GM15510 (cell line): ENCODE measurements around the gene RBM44.

Experiments
- POLR2A ChIP-seq: IDR thresholded peaks from 3 replicates; pipeline ENCODE4 v1.6.1; 2011; ENCODE audit warnings: borderline replicate concordance; ENCODE audit not compliant: insufficient read length; ENCODE audit errors: extremely low read depth

Gene RBM44

DNA sequence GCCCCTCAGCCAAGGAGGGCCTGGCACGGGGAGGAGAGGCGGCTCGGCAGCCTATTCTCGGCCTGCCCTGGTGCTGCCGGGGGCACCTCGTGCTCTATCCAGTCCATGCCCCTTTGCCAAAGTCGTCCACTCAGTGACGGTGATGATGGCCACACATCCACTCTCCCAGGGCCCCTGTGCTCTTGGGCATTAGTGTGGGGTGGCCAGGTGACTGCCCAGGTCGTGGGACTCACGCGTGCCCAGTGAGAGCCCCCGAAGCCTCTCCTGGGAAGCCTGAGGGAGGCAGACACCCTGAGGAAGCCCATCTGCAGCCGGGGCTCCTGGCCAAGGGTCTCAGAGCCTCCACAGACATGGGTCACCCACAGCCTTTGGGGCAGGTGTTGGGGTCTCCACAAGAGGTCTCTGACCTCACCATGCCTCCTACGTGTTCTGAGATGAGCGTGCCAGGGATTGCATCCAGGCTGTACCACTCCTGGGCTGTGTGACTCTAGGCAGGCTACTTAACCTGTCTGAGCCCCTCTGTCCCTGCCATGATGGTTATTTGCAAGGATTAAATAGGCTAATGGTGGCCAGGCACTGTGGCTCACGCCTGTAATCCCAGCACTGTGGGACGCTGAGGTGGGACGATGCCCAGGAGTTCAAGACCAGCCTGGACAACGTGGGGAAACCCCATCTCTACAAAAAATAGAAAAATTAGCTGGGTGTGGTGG is 73.8 kb downstream of the RBM44 start:
- TF ChIP-seq POLR2A, result no peak

DNA sequence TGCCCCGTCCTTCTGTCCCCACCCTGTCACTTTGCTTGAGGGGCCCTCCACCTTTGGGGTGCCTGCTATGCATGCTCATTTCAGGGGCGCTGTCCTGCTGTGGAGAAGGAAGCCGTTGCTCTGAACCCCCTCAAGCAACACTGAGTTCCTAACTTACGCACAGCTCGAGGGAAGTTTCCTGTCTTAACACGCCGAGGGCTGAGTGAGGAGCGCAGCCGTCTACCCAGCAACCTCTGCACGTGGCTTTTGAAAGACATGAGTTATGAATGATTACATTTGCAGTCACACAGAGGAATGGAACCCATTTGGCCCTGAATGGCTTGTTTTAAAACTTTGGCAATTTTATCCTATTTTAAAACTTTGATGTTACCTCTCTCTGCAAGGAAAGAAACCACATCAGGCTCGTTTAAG is 74.8 kb downstream of the RBM44 start:
- no peak for TF ChIP-seq POLR2A

DNA sequence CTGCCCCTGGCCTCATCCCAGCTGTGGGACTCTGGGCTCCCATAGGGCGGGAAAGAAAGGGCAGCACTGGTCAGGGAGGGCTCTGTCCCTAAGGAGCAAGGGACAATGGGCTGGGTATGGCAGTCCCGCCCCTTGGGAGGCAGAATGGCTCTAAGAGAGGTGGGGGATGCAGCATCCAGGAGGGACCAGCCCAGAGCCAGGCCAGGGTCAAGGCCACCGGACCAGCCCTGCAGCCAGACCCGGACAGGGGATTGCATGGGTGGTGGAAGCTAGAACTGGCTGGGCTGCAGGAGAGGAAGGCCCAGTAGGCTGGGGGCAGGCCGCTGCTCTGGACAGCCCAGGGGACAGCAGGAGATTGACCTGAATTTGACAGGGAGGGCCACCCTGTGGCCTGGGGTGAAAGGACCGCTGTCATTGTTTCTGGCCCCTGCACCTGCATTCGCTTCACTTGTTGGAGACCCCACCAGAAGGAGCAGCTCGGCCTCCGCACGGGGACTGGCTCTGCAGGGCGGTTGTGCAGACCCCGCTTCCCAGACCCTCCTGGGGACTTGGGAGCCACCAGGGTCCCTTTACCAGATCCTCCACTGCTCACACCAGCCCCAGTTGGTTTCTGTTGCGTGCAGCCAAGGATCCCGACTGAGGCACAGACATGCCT is 75.4 kb downstream of the RBM44 start:
- TF ChIP-seq POLR2A, result no peak

DNA sequence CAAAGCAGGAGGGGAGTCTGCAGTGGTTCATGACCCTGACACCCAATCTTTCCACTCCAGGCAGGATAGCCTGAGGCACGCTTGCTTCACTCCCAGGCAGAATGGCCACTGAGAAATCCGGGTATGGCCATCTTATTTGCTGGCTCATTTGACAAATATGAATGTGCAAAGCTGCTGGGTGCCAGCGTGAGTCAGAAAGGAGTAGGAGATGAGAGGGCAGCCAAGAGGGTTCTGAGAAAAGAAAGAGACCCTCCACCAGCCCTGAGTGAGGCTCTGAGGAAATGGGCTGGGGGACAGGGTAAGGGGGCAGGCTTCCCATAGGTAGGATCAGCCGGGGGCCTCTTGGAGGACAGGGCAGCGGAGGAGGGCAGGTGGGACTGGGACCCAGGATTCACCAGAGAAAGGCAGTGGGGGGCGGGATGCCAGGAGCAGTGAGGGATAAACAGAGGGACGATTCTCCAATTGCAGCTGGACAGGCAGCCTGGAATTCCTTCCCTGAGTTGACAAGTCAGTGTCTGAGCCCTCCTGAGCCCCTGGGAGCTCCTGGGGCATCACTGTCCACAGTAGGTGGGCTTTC is 76.1 kb downstream of the RBM44 start:
- TF ChIP-seq POLR2A, result no peak

DNA sequence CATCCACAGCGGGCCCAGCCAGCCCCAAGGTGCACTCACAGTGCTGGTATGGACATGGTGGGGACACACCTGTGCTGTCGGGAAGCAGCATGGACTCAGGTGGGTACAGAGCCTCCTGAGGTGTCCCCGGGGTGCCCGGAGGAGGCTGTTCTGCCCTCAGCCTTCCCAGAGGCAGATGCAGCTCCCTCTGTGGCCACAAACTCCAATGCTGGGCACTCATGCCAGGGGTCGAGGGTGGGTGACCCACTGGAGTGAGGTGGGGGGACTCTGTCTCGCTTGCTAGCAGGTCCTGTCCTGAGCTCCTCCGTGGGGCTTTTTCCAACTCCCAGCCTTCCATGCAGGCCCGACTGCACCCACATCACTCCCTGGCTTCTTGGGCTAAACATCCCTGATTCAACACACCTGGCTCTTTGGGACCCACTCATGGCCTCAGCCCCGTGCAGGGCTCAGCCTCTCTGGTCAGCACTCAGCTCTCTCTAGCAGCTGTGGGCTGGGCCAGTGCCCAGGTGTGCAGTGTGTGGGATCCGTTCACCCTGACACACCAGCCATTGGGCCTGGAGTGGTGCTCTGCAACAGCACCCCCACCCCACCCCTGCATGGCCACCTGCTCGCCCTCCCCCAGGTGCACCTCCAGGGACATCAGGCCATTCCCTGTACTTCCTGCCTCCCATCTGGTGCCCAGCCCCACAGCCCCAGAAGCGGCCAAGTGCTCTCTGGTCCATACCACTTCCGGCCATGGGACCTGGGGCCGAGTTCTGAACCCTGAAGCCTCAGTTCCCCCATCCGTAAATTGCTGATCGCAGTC is 76.9 kb downstream of the RBM44 start:
- TF ChIP-seq POLR2A, result no peak

DNA sequence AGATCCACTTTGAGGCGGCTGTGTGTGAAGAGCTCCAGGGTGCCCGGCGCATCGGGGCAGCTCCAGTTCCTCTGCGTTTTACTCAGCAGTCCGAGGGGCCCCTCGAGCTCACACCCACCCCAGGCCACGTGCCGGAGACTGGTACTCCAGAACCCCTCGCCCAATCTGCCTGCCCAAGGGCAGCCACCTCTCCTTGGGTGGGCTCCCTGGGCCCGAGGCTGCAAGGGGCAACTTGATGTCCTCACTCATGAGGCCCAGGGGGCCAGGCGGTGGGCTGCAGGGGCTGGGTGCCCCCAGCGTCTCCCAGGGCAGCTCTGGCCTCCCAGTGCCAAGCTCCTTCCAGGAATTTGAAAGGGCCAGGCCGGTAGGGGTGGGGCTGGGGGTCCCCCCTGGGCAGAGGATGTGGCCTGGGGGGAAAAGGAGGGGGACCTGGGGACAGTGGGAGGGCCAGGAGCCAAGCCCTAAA is 77.5 kb downstream of the RBM44 start:
- TF ChIP-seq POLR2A, result no peak

DNA sequence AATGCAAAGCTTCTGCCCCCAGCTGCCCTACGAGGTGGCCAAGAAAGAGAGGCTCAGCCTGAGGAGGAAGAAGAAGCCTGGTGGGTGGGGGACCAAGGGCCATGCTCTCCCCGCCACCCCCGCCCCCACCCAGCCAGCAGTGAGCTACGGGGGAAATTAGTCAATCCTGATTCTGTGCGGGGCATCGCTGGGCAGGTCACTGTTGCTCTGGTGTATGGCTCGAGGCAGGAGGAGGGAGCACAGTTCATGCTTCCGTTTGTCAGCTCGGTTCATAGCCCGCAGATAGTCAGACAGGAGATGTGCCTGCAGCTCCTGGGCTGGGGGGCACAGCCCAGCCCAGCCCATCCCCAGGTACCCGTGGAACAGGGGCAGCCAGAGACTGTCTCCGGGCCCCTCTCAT is 78.0 kb downstream of the RBM44 start:
- TF ChIP-seq POLR2A, result no peak

DNA sequence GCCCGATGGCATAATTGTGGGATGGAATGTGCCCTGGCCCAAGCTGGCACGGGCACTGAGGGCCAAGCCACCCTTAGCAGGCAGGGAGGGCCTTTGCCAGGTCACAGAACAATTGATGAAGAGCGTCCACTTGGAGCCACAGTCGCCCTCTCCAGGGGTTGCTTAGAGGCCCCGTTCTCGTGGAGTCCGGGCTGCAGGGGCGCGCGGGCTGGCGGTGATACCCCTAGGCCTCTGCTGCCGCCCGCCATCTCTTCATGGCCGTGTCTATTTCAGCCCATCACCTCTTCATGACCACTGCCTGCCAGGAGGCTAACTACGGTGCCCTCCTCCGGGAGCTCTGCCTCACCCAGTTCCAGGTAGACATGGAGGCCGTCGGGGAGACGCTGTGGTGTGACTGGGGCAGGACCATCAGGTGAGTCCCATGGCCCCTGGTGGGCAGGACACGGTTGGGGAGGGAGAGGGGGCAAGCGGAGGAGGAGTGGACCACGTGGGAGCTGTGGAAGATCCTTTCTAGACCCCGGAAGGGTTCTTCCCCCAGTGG is 78.4 kb downstream of the RBM44 start:
- no peak for TF ChIP-seq POLR2A

DNA sequence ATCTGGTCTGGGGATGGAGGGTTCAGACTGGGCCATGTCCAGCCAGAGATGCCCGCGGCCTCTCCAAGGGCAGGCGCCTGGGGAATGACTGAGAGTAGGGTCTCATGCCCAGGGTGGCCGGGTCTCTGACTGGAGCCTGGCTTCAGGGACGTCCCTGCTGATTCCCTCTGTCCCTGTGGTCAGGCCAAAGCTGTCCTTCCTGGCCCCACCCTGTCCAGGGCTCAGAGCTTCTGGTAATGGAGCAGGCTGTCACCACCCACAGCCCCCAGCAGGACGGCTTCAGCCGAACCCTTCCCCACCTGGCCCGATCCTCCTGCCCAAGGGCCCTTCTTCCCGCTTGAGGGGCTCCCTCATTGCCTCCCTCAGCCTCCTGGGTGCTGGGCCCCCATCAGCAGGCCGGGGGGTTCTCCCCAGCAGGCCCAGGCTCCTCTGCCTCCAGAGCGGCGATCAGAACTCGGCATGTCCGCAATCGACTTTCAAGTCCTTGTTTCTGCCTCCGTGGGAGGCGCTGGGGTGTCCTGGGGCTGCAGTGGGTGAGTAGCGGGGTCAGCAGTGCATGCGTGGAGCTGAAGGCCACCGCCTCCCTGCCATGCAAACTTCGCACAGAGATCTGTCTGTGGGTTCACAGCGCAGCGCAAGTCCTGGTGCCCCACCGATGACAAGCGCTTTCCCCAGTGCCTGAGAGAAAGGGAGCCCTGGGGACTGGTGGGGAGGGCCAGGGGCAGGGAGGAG is 79.2 kb downstream of the RBM44 start:
- no peak for TF ChIP-seq POLR2A

DNA sequence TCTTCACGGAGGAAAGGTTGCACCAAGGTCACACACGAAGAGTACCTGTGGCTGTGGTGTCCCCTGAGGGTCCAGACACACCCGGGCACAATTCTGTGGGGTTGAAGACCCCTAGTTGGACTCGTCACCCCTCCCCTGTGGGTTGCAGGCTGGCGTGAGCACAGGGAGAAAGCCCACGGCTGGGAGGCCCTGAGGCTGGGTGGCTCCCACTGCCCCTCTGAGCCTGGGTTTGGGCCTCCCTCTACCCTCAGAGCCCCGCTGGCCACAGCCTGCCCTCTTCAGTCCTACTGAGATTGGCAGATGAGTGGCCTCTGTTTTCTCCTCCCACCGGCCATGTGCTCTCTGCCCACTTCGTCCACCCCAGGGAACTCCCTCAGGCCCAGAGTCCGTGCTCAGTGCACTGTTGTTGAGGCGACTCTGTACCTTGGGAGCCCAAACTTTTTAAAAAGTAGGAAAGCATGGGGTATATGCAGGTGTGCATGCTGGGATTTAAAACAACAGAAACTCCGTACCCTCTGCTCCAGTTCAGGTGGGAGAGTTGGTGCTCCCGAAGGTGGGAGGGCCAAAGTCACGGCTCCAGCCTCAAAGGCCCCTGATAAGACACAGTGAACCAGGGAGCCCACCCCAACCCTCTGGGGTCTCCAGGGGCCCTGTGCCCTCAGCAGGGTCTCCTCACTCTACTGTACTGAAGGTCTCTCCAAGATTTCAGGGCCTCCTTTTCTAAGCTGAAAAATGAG is 79.9 kb downstream of the RBM44 start:
- TF ChIP-seq POLR2A, result no peak

DNA sequence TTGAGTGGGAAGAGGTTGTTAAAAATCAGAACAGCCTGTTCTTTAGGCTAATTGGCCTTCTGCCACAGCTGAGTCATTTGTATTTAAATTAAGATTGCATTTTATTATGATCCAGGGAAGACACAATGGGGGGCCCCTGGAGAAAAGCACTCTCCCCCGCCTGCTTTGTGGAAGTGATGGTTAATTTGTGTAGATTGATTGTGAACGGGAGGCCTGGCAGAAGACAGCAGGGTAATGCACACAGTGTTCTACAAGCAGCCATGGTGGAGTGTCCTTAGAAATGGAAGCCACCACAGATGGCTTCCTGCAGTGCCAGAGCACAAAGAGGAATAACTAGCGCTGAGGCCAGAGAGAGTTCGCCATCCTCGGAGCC is 80.5 kb downstream of the RBM44 start:
- no peak for TF ChIP-seq POLR2A

DNA sequence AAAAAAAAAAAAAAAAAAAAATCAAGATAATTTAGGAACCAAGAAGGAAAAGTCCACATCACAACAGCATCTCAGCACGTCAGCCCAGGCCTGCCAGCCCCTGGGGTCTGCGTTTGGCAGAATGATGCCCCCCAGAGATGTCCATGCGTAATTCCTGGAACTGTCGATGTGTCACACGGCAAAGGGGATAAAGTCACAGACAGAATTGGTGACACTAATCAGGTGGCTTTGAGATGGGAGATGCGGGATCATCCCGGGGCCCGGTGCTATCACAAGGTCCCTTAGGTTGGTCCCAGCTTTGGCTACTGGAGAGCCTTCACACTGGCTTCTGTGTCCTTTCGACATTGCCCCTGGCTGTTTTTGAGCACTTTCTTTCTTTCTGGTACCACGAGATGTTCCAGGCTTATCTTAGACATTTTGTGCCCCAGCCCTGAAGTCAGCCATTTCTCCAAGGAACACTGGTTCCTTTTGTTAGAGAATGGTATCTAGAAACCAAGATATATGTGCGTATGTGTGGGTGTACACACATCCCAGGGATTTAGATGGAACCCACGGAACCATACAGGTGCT is 81.5 kb downstream of the RBM44 start:
- no peak for TF ChIP-seq POLR2A

DNA sequence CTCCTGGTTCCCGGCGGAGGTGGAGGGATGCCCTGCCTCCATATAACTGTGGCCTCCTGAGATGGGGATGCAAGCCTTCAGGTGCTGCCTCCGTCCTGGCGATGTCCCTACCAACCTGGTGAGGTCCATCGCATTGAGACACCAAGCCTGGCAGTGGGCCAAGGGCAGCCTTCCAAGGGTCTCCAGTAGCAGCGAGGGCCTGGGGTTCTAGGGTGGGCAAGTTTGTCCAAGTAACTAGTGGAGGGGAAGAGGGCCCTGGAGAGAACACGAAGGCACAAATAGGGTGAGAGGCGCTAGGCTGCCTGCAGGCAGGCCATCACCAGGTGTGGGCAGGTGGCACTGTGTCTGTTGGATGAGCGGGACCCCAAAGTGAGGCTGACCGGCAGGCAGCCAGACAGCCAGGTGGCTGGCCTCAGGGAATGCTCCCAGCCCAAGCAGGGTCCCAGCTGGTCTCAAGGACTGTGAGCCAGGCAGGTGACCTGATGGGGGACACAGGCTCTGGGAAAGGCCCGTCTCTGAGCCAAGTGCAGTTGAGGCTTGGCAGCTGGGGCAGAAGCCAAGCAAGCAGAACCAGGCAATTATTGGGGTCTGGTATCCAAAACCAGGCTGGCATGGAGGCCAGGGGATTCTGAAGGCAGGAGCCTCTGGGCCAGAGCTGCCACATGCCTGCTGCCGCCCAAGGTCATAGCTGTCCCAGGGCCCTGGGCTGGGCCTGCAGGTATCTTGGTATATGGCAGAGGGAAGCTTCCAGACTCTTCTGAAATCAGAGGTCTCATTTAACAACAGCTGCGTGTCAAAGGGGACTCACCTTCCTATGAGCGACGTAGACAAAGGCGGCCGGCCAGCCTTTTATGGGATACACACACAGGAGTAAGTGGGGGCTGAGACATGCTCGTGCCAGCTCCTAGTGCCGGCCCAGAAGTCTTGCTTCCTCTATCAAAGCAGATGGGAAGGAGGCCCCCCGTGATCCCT is 84.2 kb downstream of the RBM44 start:
- no peak for TF ChIP-seq POLR2A

DNA sequence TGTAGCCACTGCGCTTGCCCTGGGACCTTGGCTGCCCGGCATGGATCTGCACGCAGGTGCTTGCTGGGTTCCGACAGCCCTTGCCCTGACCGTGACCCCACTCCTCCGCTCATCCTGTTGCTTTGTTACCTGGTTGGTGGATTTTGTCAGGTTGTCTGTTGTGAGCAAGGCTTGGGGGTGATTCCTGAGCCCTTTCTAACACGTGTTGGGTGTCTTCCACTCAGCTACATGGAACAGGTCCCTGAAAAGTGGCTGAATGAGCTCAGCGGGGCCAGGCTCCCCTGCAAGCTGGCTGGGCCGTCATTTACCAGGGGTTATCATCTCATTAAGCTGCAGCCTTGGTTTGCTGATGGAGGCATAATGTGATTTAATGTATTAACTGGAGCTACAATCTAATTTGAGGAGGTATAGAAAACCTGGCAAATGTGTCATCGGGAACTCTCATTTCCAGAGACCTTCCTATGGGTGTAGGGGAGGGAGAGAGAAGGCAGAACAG is 85.4 kb downstream of the RBM44 start:
- TF ChIP-seq POLR2A, result no peak
